NCI-H510A treated with DMSO at 0.1 percent for 48 hours (cell line): ENCODE measurements around the gene ZNF443.
"Not testable (repeated sequence)": the region's sequence is repeated elsewhere in the genome, so short reads cannot be mapped to it uniquely, and the experiment has no call there.

Experiments used
- DNase-seq: peaks from one replicate; lab custom pipeline; 2025; lab: John Stamatoyannopoulos, UW

ZNF443 gene

GRCh38 chr19:12417273-12417672 lies 23.5 kb downstream of the ZNF443 start:
- DNase-seq: not testable (repeated sequence)

- no peak for DNase-seq
Observed at GRCh38 chr19:12411893-12412292, 28.9 kb downstream of the ZNF443 start.

GRCh38 chr19:12400633-12401502 lies 40.0 kb downstream of the ZNF443 start, which contains the start of gene ZNF799:
Gene ZNF799, minus strand, starts transcription at chr19:12401271. Its CDS starts 201 bp downstream, at chr19:12401070.
- DNase-seq: peak; percentile 86

- DNase-seq: not testable (repeated sequence)
Observed at GRCh38 chr19:12399901-12400632, 40.8 kb downstream of the ZNF443 start.

- DNase-seq: not testable (repeated sequence)
Observed at GRCh38 chr19:12391148-12391547, 49.7 kb downstream of the ZNF443 start.

- not testable (repeated sequence) for DNase-seq
Observed at GRCh38 chr19:12386365-12386764, 54.5 kb downstream of the ZNF443 start.

GRCh38 chr19:12380444-12380737 lies 60.4 kb downstream of the ZNF443 start:
- DNase-seq: no peak

GRCh38 chr19:12379732-12380443 lies 60.9 kb downstream of the ZNF443 start:
- no peak for DNase-seq
